ENCODE measurements around the gene GIPC3.
"Not testable (repeated sequence)": the region's sequence is repeated elsewhere in the genome, so short reads cannot be mapped to it uniquely, and the experiment has no call there.

The GIPC3 gene

DNA sequence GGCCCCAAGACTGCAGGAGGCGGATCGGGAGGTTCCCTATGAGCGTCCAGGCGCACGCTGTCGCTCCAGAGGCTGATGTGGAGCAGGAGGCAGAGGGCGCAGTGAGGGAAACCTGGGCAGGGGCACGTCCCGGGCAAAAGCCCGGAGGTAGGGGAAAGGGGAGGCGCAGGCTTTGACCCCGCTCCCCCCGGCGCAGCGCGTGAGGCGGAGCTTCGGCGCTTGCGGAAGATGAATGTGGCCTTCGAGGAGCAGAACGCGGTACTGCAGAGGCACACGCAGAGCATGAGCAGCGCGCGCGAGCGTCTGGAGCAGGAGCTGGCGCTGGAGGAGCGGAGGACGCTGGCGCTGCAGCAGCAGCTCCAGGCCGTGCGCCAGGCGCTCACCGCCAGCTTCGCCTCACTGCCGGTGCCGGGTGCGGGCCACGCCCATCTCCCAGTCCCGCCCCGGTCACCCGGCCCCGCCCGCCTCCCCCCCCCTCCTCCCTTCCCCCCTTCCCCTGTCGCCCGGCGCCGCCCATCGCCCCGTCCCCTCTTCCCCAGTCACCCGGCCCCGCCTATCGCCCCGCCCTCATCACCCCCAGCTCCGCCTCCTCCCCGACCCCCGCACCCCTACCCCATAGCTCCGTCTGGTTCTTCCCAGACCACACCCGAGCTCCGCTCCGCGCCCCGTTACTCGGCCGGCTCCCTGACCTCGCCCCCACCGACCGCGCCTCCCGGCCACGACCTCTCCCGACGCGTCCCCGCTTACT is 8.4 kb upstream of the GIPC3 start:
- DNase-seq: no peak

GRCh38 chr19:3577723-3578344 is 7.4 kb upstream of the GIPC3 start:
- DNase-seq: no peak

DNA sequence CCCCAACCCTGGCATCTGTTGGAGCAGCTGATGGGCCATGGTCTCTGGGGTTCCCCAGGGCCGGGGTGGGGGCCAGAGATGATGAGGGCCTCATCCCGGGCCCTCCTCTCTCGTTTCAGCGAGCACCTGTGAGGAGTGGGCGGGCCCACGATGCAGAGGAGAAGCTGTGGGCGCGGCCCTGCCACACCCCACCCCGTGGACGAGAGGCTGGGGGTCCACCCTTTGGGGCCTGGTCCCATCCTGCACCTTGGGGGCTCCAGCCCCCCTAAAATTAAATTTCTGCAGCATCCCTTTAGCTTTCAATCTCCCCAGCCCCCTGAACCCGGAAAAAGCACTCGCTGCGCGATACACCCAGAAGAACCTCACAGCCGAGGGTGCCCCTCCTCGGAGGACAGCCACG is 6.9 kb upstream of the GIPC3 start:
- no peak for DNase-seq

DNA sequence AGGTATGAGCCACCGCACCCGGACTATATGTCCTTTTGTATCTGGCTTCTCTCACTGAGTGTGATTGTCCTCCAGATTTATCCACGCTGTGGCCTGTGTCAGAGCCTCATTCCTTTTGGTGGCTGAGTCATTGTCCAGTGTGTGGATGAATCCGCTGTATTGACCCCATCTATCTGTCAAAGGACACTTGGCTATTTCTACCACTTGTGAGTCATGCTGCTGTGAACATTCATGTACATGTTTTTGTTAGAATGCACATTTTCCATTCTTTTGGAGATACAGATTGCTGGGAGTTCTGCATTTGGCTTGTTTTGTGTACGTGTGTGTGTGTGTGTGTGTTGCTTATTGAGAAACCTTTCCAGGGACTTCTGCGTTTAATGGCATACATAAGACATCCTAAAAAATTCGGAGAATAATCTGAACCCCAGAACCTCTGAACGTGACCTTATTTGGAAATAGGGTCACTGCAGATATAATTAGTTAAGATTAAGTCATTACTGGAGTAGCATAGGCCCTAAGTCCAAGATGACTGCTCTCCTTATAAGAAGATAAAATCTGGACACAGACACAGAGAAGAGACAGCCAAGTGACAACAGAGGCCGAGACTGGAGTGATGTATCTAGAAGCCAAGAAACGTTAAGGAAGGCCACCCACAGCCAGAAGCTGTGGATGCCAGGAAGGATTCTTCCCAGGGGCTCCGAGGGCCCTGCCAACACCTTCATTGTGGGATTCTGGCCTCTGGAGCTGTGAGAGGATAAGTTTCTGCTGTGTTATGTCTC is 4.9 kb upstream of the GIPC3 start:
- peak; percentile 17 for DNase-seq

DNA sequence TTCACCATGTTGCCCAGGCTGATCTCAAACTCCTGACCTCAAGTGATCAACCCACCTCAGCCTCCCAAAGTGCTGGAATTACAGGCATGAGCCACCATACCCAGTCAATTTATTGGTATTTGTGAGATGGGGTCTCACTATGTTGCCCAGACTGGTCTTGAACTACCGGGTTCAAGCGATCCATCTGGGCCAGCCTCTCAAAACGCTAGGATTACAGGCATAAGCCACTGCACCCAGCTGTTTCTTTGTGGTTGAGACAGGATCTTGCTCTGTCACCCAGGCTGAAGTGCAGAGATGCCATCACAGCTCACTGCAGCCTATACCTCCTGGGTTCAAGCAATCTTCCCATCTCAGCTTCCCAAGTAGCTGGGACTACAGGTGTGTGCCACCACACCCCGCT is 3.5 kb upstream of the GIPC3 start:
- not testable (repeated sequence) for DNase-seq

DNA sequence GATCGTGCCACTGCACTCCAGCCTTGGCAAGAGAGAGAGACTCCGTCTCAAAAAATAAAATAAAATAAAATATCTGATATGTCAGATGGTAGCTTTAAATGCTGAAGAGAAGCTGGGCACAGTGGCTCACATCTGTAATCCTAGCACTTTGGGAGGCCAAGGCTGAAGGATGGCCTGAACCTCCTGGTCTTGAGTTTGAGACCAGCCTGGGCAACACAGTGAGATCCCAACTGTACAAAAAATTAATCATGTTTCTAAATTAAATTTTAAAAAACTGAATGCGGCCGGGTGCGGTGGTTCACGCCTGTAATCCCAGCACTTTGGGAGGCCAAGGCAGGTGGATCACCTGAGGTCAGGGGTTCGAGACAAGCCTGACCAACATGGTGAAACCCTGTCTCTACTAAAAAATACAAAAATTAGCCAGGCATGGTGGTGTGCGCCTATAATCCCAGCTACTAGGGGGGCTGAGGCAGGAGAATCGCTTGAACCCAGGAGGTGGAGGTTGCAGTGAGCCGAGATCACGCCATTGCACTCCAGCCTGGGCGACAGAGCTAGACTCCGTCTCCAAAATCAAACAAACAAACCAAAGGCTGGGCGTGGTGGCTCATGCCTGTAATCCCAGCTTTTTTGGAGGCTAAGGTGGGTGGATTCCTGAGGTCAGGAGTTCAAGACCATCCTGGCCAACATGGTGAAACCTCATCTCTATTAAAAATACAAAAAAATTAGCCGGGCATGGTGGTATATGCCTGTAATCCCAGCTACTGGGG is 1.1 kb upstream of the GIPC3 start:
- DNase-seq: not testable (repeated sequence)

- peak; percentile 22 for DNase-seq
Observed at GRCh38 chr19:3586127-3586626, 899 bp downstream of the GIPC3 start.

DNA sequence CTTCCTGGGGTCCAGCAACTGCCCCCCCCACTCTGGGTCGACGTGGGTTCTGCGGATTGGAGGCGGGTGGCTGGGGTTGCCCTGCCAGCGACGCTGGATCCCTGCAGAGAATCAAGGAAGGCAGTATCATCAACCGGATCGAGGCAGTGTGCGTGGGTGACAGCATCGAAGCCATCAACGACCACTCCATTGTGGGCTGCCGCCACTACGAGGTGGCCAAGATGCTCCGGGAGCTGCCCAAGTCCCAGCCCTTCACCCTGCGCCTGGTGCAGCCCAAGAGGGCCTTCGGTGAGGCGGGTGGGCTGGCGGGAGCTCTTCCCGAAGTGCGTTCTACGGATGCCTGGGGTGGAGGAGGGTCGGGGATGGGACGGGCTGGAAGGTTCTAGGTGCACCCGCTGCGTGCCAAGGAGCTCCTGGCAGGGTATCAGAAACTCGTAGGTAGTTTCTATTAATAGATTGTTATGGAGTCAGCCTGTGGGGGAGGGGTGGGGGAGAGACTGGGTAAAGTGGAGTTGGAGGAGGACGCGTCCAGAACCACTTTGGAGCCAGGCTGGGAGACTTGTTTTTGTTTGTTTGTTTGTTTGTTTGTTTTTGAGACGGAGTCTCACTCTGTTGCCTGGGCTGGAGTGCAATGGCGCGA is 1.5 kb downstream of the GIPC3 start:
- no peak for DNase-seq

GRCh38 chr19:3589439-3589838 is 4.2 kb downstream of the GIPC3 start:
- no peak for DNase-seq

DNA sequence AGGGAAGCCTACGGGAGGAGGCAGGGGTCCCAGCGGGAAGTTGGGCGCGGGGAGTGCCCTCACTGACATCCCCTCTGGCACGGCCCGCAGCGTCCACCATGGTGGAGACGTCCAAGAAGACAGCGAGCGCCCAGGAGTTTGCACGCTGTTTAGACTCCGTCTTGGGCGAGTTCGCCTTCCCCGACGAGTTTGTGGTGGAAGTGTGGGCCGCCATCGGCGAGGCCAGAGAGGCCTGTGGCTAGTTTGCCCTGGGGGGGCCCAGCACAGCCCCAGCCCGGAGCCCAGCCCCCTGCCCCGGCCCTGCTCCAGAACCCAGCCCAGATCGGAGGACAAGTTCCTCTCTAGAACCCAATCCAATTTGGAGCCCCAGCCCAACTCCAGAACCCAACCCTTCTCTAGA is 4.7 kb downstream of the GIPC3 start:
- no peak for DNase-seq

DNA sequence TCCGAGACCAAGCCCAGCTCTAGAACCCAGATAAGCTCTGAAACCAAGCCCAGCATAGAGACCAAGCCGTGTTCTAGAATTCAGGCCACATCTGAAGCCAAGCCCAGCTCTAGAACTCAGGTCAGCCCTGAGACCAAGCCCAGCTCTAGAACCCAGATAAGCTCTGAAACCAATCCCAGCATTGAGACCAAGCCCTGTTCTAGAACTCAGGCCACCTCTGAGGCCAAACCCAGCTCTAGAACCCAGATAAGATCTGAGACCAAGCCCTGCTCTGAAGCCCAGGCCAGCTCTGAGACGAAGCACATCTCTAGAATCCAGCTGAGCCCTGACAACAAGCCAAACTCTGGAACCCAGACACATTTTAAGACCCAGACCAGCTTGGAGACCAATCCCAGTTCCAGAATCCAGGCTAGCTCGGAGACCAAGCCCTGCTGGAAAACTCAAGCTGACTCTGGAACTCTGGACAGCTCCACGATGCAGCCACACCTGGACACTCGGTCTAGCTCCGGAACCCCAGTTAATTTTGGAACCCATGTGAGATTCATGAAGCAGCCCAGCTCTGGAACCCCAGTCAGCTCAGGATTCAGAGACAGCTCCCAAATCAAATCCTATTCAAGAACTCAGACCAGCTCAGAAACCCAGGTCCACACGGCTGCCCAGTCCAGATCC is 5.8 kb downstream of the GIPC3 start:
- DNase-seq: no peak

GRCh38 chr19:3591876-3592613 is 6.8 kb downstream of the GIPC3 start:
- DNase-seq: no peak

DNA sequence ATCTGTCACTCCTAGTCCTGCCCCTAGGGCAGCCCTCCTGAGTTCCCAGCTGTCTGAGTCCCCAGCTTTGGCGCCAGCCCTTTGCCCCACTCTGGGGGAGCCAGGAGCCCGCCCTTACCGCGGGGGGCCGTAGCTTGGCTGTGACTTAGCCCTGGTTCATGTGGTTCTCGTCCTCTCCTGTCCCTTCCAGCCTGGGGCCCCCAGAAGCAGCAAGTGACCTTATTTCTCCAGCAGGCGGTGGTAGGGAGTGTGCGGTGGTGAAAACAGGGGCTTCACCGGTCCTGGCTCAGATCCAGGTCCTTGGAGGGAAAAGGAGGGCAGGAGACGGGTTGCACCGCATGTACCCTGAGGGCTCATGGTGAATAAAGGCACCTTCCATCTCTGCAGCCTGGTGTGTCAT is 7.9 kb downstream of the GIPC3 start:
- DNase-seq: no peak

DNA sequence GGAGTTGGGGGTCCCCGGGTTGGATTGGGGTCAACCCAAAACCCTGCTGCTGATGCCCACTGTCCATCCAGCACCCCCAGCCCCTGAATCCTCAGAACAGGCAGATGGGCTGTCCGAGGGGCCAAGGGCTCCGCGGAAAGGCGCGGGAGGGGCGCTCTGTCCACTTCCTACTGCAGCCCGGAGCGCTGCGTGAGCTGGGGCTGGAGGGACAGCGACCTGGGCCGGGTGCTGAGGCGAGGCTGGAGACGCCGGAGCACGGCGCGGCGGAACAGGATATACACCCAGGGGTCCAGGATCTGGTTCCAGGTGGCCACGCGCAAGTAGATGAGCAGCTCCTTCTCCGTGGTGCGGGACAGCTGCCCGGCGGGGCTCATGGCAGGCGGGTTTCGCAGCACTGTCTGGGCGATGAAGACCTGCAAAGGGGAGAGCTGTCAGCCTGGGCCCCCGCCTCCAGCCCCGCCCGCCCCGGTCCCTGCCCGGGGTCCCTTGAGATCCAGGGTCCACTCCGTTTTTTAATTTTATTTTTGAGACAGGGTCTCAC is 10.3 kb downstream of the GIPC3 start:
- DNase-seq: no peak

DNA sequence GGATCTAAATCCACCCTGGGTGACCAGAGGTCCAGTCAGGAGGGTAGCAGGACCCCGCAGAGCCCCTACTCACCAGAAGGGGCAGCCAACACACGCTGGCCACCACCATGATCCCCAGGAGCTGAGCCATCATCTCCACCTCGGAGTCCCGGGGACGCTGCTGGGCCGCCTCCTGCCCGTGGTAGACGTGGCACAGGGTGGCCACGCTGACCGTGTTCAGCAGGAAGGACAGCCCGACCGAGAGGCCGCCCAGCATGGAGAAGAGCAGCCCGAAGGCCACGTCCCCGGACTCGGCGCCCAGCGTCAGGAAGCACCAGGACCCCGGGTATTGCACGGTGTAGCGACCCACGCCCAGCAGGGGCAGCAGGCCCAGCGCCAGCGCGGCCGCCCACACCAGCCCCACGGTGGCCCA is 14.5 kb downstream of the GIPC3 start:
- DNase-seq: no peak

GRCh38 chr19:3601021-3601420 is 15.7 kb downstream of the GIPC3 start:
- no peak for DNase-seq

DNA sequence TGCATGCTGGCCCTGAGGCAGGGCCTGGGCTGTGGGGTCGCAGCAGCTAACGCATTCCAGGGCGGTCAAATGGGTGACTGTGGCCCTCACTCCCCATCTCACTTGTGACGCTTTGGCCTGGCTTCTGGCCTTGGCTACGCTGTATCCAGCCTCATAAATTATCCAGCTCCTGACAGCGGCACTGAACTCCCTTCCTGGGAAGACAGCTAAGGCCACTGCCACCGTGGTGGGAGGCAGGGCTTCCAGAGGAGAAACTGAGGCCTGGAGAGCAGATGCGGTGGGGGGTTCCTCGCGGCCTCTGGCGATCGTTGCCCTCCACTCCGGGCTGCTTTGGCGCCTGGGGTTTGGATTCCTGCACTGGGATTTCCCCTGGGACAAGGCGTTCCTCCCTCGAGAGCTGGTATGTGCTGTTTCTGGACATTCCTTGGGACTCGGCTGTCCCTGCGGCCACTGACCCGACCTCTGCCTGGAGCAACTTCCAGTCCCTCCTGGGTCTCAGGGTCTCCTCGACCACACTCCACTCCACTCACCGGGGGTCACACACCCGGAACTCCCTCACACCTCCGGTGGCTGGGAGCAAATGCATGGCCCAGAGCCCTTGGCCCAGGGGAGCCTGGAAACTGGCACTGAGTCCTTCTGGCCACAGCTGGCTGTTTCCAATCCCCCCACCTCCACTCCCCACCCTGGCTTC is 18.0 kb downstream of the GIPC3 start:
- DNase-seq: no peak

- no peak for DNase-seq
Observed at GRCh38 chr19:3604227-3604986, 19.1 kb downstream of the GIPC3 start.

GRCh38 chr19:3604987-3605343 is 19.7 kb downstream of the GIPC3 start:
- DNase-seq: no peak

GRCh38 chr19:3605361-3605760 is 20.1 kb downstream of the GIPC3 start:
- no peak for DNase-seq

Data from OCI-M1 (cell line).